Posterior cingulate gyrus (tissue), 11 donors: Measurements from ENCODE around the gene POLD4.

ENCODE experiments used
- DNase-seq, 10 donors: peaks; one replicate each; pipeline versions ENCODE4 v3.0.0 to v3.0.0-alpha.2; 2020 to 2021; ENCODE audit warnings: mixed read lengths in 3 of 10
- intact Hi-C: fragments of 100-400 bp; cut with DNase I; formaldehyde crosslinking; loops from one replicate; pipeline ENCODE4 v1.15.1; 2023

POLD4 gene

GRCh38 chr11:67310246-67311050, 42.9 kb downstream of the POLD4 start:
- DNase-seq = peak in 3 of 10 donors; percentile 3 to 55 (median 48)
- intact Hi-C loops = no loop called here

DNA sequence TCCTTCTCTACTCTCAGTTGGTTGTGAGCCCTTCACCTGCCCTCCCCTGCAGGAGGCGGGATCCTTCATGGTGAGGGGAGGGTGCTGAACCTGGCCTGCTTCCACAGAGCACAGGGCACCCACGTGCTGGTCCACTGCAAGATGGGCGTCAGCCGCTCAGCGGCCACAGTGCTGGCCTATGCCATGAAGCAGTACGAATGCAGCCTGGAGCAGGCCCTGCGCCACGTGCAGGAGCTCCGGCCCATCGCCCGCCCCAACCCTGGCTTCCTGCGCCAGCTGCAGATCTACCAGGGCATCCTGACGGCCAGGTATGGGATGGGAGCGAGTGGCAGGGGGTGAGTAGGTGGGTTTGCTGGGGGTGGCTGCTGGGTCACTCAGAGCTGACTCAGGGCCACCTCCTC, 43.7 kb downstream of the POLD4 start:
- DNase-seq = peak in 3 of 10 donors; percentile 3 to 72 (median 68)
- intact Hi-C loops = no loop called here

- intact Hi-C loops = no loop called here
- peak in 2 of 10 donors; percentile 17 to 46 for DNase-seq
Observed at GRCh38 chr11:67309166-67309565, 44.2 kb downstream of the POLD4 start.

GRCh38 chr11:67308031-67308866, 45.1 kb downstream of the POLD4 start:
- intact Hi-C loops = no loop called here
- peak in 3 of 10 donors; percentile 2 to 64 (median 19) for DNase-seq

DNA sequence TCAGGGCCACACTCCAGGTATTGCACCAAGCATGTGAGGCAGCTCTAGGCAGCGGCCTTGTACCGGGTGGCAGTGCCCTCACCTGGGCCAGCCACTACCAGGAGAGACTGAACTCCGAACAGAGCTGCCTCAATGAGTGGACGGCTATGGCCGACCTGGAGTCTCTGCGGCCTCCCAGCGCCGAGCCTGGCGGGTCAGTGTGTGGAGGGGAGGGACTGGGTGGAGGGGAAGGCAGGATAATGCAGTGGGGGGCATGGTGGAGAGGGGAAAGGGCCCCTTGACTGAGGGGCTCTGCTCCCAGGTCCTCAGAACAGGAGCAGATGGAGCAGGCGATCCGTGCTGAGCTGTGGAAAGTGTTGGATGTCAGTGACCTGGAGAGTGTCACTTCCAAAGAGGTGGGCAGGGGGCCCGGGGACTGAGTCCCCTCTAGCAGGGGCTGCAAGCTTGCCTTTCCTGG, 45.8 kb downstream of the POLD4 start:
- peak in 2 of 10 donors; percentile 13 to 66 for DNase-seq
- intact Hi-C loops = no loop called here

DNA sequence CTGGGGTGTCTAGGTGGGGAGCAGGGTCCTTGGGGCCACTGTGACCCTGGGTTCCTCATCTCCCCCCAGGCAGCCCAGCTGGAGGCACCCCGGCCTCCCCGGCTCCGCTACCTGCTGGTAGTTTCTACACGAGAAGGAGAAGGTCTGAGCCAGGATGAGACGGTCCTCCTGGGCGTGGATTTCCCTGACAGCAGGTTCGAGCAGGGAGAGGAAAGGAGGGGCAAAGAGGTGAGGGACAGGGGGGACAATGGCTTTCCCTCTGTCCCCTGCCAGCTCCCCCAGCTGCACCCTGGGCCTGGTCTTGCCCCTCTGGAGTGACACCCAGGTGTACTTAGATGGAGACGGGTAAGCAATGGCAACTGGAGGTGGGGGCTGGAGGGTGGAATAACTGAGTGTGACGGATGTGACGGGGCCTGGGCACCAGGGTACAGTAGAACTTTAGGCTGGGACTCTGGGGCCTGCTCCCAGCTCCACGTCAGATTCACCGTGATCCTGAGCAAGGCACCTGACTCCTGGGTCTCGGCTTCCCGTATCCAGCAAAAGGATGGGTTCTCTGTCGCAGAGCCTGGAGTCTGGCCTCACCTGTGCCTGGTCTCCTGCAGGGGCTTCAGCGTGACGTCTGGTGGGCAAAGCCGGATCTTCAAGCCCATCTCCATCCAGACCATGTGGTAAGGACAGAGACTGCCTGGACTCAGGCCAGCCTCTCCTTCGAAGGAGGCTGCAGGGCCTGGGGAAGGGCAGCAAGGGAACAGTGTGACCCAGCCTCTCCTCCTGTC, 46.4 kb downstream of the POLD4 start:
- intact Hi-C loops = no loop called here
- DNase-seq = peak in 5 of 10 donors; percentile 3 to 80 (median 22)

GRCh38 chr11:67304511-67305113, 48.7 kb downstream of the POLD4 start:
- DNase-seq = peak in 6 of 10 donors; percentile 6 to 77 (median 38)
- intact Hi-C loops = no loop called here

DNA sequence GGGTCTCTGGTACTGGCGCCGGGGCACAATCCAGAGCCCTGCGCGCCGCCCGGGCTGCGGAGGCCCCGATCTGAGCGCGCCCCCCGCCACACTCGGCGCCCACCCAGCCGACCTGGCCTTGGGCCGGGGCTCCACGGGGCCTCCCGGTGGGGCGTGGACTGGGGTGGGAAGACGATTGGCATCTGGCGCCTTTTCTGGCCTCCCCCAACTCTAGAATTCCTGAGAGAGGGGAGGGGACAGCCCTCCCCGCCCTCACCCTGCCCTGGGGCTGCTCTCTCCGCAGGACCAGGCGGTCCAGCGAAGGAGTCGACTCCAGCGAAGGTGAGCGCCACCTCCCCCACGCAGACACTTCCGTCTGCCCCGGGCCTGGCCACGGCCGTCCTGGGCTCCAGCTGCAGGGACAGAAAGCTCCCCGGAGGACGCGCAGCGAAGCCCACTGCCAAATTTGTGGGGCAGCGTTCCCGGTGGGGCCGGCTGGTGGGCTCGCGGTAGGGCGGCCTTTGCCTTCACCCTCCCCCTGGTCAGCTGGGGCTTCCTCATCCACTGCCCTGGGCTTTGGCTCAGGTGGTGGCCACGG, 49.4 kb downstream of the POLD4 start:
- DNase-seq = peak in 6 of 10 donors; percentile 5 to 83 (median 42)
- intact Hi-C loops = loop anchor here (2.0 kb wide), 1 partner anchor 15 kb away; the partner anchor contains the start of gene ANKRD13D

DNA sequence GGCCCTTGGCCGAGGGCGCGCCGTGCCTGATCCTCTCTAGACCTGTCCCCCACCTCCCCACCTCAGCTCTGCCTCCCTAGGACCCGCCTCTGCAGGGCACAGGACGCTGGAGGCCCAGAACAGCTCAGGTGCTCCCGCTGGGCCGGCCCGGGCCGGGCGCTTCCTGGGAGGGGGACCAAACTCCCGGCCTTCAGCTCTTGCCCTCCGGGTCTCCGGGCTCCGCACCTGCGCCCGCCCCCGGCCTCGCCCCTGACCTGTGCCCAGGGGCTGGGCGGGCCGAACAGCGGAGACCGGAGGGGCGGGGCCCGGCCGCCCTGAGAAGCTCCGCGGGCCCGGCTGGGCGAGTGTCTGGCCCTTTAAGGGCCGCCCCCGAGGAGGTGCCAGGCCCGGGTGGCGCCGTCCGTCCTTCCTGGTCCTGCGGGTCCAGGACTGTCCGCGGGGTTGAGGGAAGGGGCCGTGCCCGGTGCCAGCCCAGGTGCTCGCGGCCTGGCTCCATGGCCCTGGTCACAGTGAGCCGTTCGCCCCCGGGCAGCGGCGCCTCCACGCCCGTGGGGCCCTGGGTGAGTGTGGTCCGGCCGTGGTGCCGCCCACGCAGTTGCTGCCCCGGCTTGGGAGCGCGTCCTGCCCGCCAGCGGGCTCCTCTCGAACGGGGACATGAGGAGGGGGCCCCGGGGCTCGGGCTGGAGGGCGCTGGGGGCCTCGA, 50.1 kb downstream of the POLD4 start, which contains the start of gene SSH3:
SSH3 (plus strand) TSS at position 399 of the 703 bp plus-strand sequence; CDS start at position 495, 96 bp downstream.
- peak; percentile 44 to 96 (median 75) for DNase-seq
- intact Hi-C loops = loop anchor here (2.0 kb wide), 1 partner anchor 14 kb away; the partner anchor contains the start of gene ANKRD13D

DNA sequence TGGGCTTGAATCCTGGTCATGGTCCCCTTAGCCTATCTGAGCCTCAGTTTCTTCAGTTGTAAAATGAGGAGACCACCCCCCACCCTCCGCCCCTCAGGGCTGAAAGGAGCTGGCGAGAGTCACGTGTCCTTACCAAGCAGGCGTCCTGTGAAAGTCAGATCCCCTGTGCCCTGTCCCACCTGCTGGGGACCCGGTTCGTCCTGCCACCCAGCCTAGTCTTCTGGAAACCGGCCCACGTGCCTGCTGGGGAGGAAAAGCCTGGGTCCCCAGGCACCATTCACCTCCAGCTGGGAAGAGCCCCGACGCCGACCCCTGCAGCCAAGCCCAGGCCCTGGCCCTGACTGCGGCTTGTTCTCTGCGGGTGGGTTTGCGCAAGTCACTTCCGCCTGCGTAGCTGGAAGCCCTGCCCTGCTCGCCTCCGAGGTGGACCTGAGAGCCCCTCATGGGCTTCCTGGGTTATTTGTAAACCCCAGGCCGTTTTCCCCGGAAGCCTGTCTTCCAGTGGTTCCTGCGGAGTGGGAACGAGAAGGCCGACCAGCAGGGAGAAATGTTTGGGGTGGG, 50.7 kb downstream of the POLD4 start:
- intact Hi-C loops = loop anchor here (2.0 kb wide), 1 partner anchor 14 kb away; the partner anchor contains the start of gene ANKRD13D
- peak in 6 of 10 donors; percentile 16 to 82 (median 50) for DNase-seq

GRCh38 chr11:67301951-67302516, 51.3 kb downstream of the POLD4 start:
- intact Hi-C loops = loop anchor here (2.0 kb wide), 1 partner anchor 13 kb away; the partner anchor contains the start of gene ANKRD13D
- DNase-seq = peak in 5 of 10 donors; percentile 51 to 92 (median 78)

GRCh38 chr11:67301313-67301921, 51.9 kb downstream of the POLD4 start:
- intact Hi-C loops = no loop called here
- DNase-seq = peak in 5 of 10 donors; percentile 5 to 83 (median 66)
